Prostate gland (tissue), 2 donors: ENCODE data around the gene TMEM263. TPM values are rescaled to one million over a fixed set of nuclear protein-coding genes. Genes with fewer than 3 reads are reported as not detected.

ENCODE experiments used
- DNase-seq: peaks from one replicate; pipeline ENCODE4 v3.0.0-alpha.2; 2019; ENCODE audit warnings: low spot score
- H3K27ac ChIP-seq, 2 donors: fragments of 200-600 bp; sonication (generic); 2 replicates each; pipeline ENCODE4 v1.5.1; 2017 to 2019
- H3K27me3 ChIP-seq: fragments of 200-600 bp; sonication (generic); replicated peaks from 2 replicates; pipeline ENCODE4 v1.5.1; 2019; ENCODE audit not compliant: insufficient read depth
- H3K36me3 ChIP-seq, 2 donors: fragments of 200-600 bp; sonication (generic); 1 replicate in 1 of 2; 2 replicates in 1 of 2; pipeline versions ENCODE4 v1.5.1 to v1.8.1; 2017 to 2019
- H3K4me1 ChIP-seq: fragments of 200-600 bp; sonication (generic); replicated peaks from 2 replicates; pipeline ENCODE4 v1.5.1; 2019
- H3K4me3 ChIP-seq, 2 donors: fragments of 200-600 bp; sonication (generic); 2 replicates each; pipeline ENCODE4 v1.5.1; 2017 to 2019
- H3K9me3 ChIP-seq: fragments of 200-600 bp; sonication (generic); 2 replicates; pipeline ENCODE4 v1.5.1; 2017
- POLR2A ChIP-seq: fragments of 450-650 bp; IDR thresholded peaks from one replicate; pipeline ENCODE4 v1.6.1; 2016; ENCODE audit warnings: antibody characterized with exemption, mild to moderate bottlenecking
- POLR2AphosphoS5 ChIP-seq: sonication (generic); formaldehyde crosslinking; IDR thresholded peaks from one replicate; pipeline ENCODE4 v1.6.1; 2017; ENCODE audit warnings: antibody characterized with exemption
- WGBS: methylation state at CpG from one replicate; pipeline ENCODE4 v1.1.5; 2018; 5-methylcytosine and 5-hydroxymethylcytosine counted together
- intact Hi-C: fragments of 100-400 bp; cut with DNase I; formaldehyde crosslinking; loops from one replicate; pipeline ENCODE4 v1.14.2; 2022
- total RNA-seq, 2 donors: library from RNA; depleted of rRNA; stranded (reverse); fragments of >200 nt; gene quantifications; one replicate each; pipeline ENCODE4 v1.1.0, GENCODE V29; 2016
- TF ChIP-seq, protein P1 (sequence below), 4 experiments: fragments of 200-600 bp in 2 of 4; fragments of 450-650 bp in 2 of 4; sonication (generic) in 2 of 4; IDR thresholded peaks; 1 replicate in 3 of 4; 2 replicates in 1 of 4; pipeline ENCODE4 v1.5.1; 2016 to 2019; ENCODE audit warnings: antibody characterized with exemption in 4 of 4, mild to moderate bottlenecking in 2 of 4, moderate library complexity in 2 of 4

Gene TMEM263
- 10 to 100 TPM; 41.7 to 44.4 TPM for total RNA-seq

DNA sequence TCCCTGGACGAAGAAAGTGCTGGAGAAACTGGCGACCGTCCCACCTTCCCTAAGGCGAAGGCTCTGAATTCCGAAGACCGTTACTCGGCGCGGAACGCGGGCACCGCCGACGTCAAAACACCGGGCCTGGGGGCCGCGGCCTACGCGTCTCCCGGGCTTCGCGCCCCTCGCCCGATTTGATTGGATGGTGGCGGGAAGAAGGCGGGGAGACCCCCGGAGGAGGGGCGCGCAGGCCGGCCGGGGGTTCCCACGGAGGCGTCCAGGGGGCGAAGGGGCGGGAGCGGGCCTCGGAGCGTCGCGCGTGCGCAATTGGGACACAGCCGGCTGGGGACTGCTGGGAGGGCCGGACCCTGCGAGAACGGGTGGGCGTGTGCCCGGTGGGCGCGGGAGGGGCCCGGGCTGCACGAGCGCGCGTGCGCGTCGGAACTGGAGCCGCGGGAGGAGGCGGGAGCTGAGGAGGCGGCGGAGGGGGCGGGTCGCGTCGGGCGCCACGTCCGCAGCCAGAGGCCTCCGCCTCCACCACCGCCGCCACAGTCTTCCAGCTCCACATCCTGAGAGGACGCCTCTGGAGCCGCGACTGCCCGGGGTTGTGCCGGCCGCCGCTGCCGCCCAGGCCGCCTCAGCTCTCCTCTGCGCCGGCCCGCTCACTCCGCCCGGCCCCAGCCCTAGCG is at the start of gene TMEM263:
Gene TMEM263, plus strand, starts transcription at position 531 of the 671 bp plus-strand sequence. CDS start 11,210 bp downstream, outside the sequence.
- WGBS, result under 1% methylated on average over 80 of the region's 88 CpGs
- intact Hi-C loops, result loop anchor here (2.0 to 5.0 kb wide), 3 partner anchors 31 to 137 kb away; partner anchors contain the start of genes CRY1 and MTERF2
- H3K4me1 ChIP-seq, result no peaks in the 10 kb centered on the region

GRCh38 chr12:106906715-106907114 is 49.0 kb upstream of the TMEM263 start:
- TF ChIP-seq POLR2A (no peak), POLR2AphosphoS5 (no peak)
- TF ChIP-seq, protein P1, sequence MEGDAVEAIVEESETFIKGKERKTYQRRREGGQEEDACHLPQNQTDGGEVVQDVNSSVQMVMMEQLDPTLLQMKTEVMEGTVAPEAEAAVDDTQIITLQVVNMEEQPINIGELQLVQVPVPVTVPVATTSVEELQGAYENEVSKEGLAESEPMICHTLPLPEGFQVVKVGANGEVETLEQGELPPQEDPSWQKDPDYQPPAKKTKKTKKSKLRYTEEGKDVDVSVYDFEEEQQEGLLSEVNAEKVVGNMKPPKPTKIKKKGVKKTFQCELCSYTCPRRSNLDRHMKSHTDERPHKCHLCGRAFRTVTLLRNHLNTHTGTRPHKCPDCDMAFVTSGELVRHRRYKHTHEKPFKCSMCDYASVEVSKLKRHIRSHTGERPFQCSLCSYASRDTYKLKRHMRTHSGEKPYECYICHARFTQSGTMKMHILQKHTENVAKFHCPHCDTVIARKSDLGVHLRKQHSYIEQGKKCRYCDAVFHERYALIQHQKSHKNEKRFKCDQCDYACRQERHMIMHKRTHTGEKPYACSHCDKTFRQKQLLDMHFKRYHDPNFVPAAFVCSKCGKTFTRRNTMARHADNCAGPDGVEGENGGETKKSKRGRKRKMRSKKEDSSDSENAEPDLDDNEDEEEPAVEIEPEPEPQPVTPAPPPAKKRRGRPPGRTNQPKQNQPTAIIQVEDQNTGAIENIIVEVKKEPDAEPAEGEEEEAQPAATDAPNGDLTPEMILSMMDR (IDR thresholded peaks at IDR 0.05), result no peak
- Histone ChIP-seq H3K36me3 (no peaks in the 10 kb centered on the region), H3K4me3 (no peak overlapping the region), H3K27ac (no peak overlapping the region), H3K4me1 (no peaks in the 10 kb centered on the region), H3K27me3 (no peaks in the 10 kb centered on the region), H3K9me3 (no peaks in the 10 kb centered on the region)
- no peak for DNase-seq
- WGBS, result 71% methylated on average over 2 of the region's 2 CpGs
- intact Hi-C loops, result no loop called here

More for the DNA sequence above, at the start of gene TMEM263:
- DNase-seq, result peak; percentile 89
- Histone ChIP-seq H3K27ac (peak within 1 kb of the TSS; percentile 96 to 98), H3K9me3 (no peaks in the 10 kb centered on the region), H3K36me3 (no peaks in the 10 kb centered on the region), H3K4me3 (peak within 1 kb of the TSS; percentile 98 to 99), H3K27me3 (no peaks in the 10 kb centered on the region)
- TF ChIP-seq, protein P1 (IDR thresholded peaks at IDR 0.05), result peak in 2 of 4 experiments; percentile 16 to 19
- peak; percentile 59 for TF ChIP-seq POLR2AphosphoS5
- TF ChIP-seq POLR2A, result peak; percentile 92

- intact Hi-C loops, result no loop called here
- no peak overlapping the region for H3K4me3 ChIP-seq
- H3K4me1 ChIP-seq, result no peaks in the 10 kb centered on the region
- H3K9me3 ChIP-seq, result no peaks in the 10 kb centered on the region
- no peak overlapping the region for H3K27ac ChIP-seq
- no peak for TF ChIP-seq POLR2AphosphoS5
- TF ChIP-seq POLR2A, result no peak
- TF ChIP-seq, protein P1 (IDR thresholded peaks at IDR 0.05), result no peak
- no peaks in the 10 kb centered on the region for H3K27me3 ChIP-seq
- WGBS, result 69% methylated on average over 5 of the region's 5 CpGs
- H3K36me3 ChIP-seq, result no peaks in the 10 kb centered on the region
- DNase-seq, result no peak
These were observed 48.3 kb upstream of the TMEM263 start for GRCh38 chr12:106907411-106907810.

- intact Hi-C loops, result no loop called here
- H3K27me3 ChIP-seq, result no peaks in the 10 kb centered on the region
- DNase-seq, result no peak
- no peaks in the 10 kb centered on the region for H3K9me3 ChIP-seq
- WGBS, result 81% methylated on average over 4 of the region's 4 CpGs
- H3K4me1 ChIP-seq, result no peaks in the 10 kb centered on the region
- TF ChIP-seq POLR2AphosphoS5 (no peak), POLR2A (no peak)
- TF ChIP-seq, protein P1 (IDR thresholded peaks at IDR 0.05), result no peak
- no peak overlapping the region for H3K4me3 ChIP-seq
- H3K36me3 ChIP-seq, result no peaks in the 10 kb centered on the region
- H3K27ac ChIP-seq, result no peak overlapping the region
These were observed 47.9 kb upstream of the TMEM263 start for GRCh38 chr12:106907846-106908245.

DNA sequence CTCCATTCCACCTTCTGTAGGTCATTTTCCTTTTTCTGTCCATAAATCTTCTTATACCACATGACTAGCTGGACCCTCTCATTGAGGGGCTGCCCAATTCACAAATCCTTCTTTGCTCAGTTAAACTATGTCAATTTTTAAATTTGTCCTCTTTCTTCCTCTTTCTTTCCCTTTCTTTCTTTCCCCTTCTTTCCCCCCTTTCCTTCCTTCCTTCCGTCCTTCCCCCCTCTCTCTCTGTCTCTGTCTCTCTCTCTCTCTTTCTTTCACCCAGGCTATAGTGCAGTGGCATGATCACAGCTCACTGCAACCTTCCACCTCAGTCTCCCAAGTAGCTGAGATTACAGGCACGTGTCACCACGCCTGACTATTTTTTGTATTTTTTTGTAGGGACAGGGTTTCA is 47.1 kb upstream of the TMEM263 start:
- H3K27ac ChIP-seq, result no peak overlapping the region
- 85% methylated on average over 3 of the region's 3 CpGs for WGBS
- no peaks in the 10 kb centered on the region for H3K36me3 ChIP-seq
- no peaks in the 10 kb centered on the region for H3K27me3 ChIP-seq
- intact Hi-C loops, result no loop called here
- TF ChIP-seq POLR2A (no peak), POLR2AphosphoS5 (no peak)
- TF ChIP-seq, protein P1 (IDR thresholded peaks at IDR 0.05), result no peak
- DNase-seq, result no peak
- H3K4me3 ChIP-seq, result no peak overlapping the region
- no peaks in the 10 kb centered on the region for H3K9me3 ChIP-seq
- H3K4me1 ChIP-seq, result no peaks in the 10 kb centered on the region
